Kidney epithelial cell (primary cell): ENCODE results near the gene GLYATL1B. TPM values are rescaled to one million over a fixed set of nuclear protein-coding genes. Genes with fewer than 3 reads are reported as not detected.
"Not testable (repeated sequence)": the region's sequence is repeated elsewhere in the genome, so short reads cannot be mapped to it uniquely, and the experiment has no call there.

Source experiments
- DNase-seq: peaks from one replicate; pipeline ENCODE4 v3.0.0-alpha.2; 2010; ENCODE audit warnings: low read depth
- H3K27me3 ChIP-seq: 2 replicates; pipeline ENCODE4 v1.6.0; 2011; ENCODE audit warnings: low read length; ENCODE audit not compliant: control insufficient read depth, insufficient read depth
- H3K36me3 ChIP-seq: 2 replicates; pipeline ENCODE4 v1.5.1; 2011; ENCODE audit warnings: low read length; ENCODE audit not compliant: control insufficient read depth, insufficient read depth
- H3K4me3 ChIP-seq: 2 replicates; pipeline ENCODE4 v1.5.1; 2011; ENCODE audit warnings: low read depth, mild to moderate bottlenecking, control low read depth, low read length
- CTCF ChIP-seq: IDR thresholded peaks from 2 replicates; pipeline ENCODE4 v1.5.1; 2011; ENCODE audit warnings: mild to moderate bottlenecking, moderate library complexity, low read length, control low read depth, inconsistent platforms; ENCODE audit not compliant: insufficient read depth, poor library complexity, severe bottlenecking
- total RNA-seq: library from RNA; depleted of rRNA; stranded (reverse); fragments of >200 nt; gene quantifications from 2 replicates; pipeline ENCODE4 v1.2.3, GENCODE V29; 2015

GLYATL1B gene
- total RNA-seq, 1 donor from 2014 or later, result not detected

DNA sequence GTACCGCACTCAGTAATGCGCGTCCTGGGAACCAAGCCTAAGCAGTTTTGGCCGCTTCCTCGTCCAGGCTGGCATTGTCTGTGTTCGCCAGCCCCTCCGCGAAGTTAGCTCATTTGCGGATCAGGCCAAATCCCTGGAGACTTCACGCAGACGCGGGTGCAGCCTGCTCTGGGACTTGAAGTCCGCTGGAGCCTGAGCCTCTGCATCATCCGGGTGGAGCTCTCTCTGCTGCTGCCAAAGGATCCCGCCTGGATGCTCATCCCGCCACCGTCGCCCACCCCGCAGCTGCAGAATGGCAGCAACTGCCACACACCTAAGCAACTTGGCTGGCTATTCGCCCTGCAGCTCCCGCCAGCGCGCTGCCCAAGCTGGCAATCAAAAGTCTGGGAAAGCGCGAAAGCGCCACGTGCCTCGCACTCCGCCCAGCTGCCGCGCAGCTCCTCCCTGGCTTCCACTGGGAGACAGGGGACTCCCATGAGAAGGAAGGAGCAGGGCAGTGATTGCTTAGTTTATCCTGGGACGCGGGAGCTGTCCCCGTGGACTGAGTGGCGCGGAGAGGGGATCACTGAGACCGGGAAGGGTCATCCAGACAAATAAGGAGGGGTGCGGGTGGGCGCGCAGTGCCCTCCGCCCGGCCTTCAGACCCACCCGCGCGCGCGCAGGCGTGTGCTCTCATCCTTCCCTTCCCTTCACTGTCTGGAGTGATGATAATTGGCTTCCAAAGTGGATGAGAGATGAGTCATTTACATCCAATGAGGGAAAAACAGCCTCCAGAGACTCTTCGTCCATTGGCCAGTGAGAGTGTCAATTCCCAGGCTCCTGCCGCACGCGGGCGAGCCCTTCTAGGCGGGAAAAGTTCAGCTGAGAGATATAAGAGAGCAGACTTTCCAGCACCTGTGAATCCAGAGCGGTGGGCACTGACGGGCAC is 23.2 kb upstream of the GLYATL1B start:
- H3K36me3 ChIP-seq, result no peaks in the 10 kb centered on the region
- peaks cover 9% of the 10 kb centered on the region for H3K27me3 ChIP-seq
- no peak overlapping the region for H3K4me3 ChIP-seq
- peak; percentile 4 for DNase-seq
- TF ChIP-seq CTCF, result no peak

- DNase-seq, H3K27me3 ChIP-seq, H3K4me3 ChIP-seq, H3K36me3 ChIP-seq: not testable (repeated sequence)
Measured at GRCh38 chr11:59063996-59064727, 21.9 kb upstream of the GLYATL1B start.

DNA sequence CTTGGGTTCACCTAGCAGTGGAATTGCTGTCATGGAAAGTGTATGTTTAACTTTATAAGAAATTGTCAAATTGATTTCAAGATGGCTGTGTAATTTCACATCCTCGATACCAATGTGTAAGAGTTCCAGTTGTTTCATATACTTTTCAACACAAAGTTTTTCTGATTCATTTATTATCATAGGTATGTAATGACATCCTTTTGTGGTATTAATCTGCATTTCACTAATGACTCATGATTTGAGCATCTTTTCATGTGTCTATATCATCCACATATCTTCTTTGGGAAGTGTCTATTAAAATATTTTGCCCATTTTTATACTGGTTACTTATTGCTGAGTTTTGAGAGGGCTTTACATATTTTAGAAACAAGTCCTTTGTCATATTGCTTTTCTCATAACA is 17.0 kb upstream of the GLYATL1B start:
- Histone ChIP-seq H3K36me3 (no peaks in the 10 kb centered on the region), H3K4me3 (no peak overlapping the region), H3K27me3 (no peaks in the 10 kb centered on the region)
- TF ChIP-seq CTCF, result no peak
- no peak for DNase-seq

- H3K4me3 ChIP-seq, result no peak overlapping the region
- H3K36me3 ChIP-seq, result no peaks in the 10 kb centered on the region
- no peak for DNase-seq
- TF ChIP-seq CTCF, result no peak
- no peaks in the 10 kb centered on the region for H3K27me3 ChIP-seq
Measured at GRCh38 chr11:59076876-59077571, 9.1 kb upstream of the GLYATL1B start.

GRCh38 chr11:59078435-59078834 is 7.7 kb upstream of the GLYATL1B start:
- TF ChIP-seq CTCF, result no peak
- no peak for DNase-seq

GRCh38 chr11:59079086-59079485 is 7.0 kb upstream of the GLYATL1B start:
- DNase-seq, result no peak
- Histone ChIP-seq H3K36me3 (no peaks in the 10 kb centered on the region), H3K27me3 (no peaks in the 10 kb centered on the region), H3K4me3 (no peak overlapping the region)
- TF ChIP-seq CTCF, result no peak

More at GRCh38 chr11:59078435-59078834, 7.7 kb upstream of the GLYATL1B start:
- H3K36me3 ChIP-seq, result no peaks in the 10 kb centered on the region
- no peak overlapping the region for H3K4me3 ChIP-seq
- no peaks in the 10 kb centered on the region for H3K27me3 ChIP-seq

GRCh38 chr11:59080421-59080820 is 5.7 kb upstream of the GLYATL1B start:
- not testable (repeated sequence) for H3K36me3 ChIP-seq, H3K4me3 ChIP-seq, DNase-seq, H3K27me3 ChIP-seq

GRCh38 chr11:59081430-59082020 is 4.6 kb upstream of the GLYATL1B start:
- not testable (repeated sequence) for H3K36me3 ChIP-seq, H3K4me3 ChIP-seq, DNase-seq, H3K27me3 ChIP-seq
